Measurements from ENCODE around the gene QTRT2.

QTRT2 gene

GRCh38 chr3:114122027-114122709 is 65.6 kb downstream of the QTRT2 start:
- ChIA-PET POLR2A (ENCODE audit: low non-redundant PET) (no interaction called here), CTCF (no interaction called here)

DNA sequence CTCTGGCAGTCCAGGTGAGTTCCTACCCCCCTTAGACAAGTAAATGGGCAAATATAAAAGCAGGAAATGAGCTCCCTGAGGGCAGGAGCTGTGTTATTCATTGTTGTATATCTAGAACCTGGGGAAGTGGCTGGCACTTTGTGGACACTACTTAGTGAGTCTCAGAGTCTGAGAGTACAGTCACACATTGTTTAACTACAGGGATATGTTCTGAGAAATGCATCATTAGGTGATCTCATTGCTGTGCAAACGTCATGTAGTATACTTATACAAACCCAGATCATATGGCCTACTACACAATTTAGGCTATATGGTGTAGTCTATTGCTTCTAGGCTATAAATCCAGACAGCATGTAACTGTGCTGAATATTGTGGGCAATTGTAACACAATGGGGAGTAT is 69.9 kb downstream of the QTRT2 start:
- DNase-seq (ENCODE audit: low spot score): no peak
- ChIA-PET CTCF (no interaction called here), POLR2A (ENCODE audit: low non-redundant PET) (no interaction called here)
- TF ChIP-seq, protein P1, sequence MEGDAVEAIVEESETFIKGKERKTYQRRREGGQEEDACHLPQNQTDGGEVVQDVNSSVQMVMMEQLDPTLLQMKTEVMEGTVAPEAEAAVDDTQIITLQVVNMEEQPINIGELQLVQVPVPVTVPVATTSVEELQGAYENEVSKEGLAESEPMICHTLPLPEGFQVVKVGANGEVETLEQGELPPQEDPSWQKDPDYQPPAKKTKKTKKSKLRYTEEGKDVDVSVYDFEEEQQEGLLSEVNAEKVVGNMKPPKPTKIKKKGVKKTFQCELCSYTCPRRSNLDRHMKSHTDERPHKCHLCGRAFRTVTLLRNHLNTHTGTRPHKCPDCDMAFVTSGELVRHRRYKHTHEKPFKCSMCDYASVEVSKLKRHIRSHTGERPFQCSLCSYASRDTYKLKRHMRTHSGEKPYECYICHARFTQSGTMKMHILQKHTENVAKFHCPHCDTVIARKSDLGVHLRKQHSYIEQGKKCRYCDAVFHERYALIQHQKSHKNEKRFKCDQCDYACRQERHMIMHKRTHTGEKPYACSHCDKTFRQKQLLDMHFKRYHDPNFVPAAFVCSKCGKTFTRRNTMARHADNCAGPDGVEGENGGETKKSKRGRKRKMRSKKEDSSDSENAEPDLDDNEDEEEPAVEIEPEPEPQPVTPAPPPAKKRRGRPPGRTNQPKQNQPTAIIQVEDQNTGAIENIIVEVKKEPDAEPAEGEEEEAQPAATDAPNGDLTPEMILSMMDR (conservative IDR thresholded peaks at IDR 0.05; ENCODE audit: low read depth): no peak
- H3K27ac ChIP-seq: no peak overlapping the region

More at GRCh38 chr3:114122027-114122709, 65.6 kb downstream of the QTRT2 start:
- H3K27ac ChIP-seq: no peak overlapping the region
- DNase-seq (ENCODE audit: low spot score): no peak
- TF ChIP-seq, protein P1 (conservative IDR thresholded peaks at IDR 0.05; ENCODE audit: low read depth): no peak

DNA sequence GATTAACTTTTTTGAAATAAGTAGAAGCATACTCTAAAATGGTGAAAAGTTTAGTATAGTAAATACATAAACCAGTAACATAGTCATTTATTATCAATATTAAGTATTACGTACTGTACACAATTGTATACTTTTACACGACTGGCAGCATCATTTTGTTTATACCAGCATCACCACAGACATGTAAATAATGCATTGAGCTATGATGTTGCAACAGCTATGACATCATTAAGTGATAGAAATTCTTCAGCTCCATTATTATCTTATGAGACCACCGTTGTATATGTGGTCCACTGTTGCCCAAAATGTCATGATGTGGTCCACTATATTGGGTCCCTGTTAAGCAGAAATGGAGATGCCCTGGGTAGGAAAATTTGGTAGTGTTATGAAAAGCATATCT is 71.0 kb downstream of the QTRT2 start:
- POLR2A ChIA-PET (ENCODE audit: low non-redundant PET): no interaction called here
- no peak for DNase-seq (ENCODE audit: low spot score)
- CTCF ChIA-PET: interaction anchor here (0.5 kb wide), 1 partner anchor 560 kb away, joined by 3 read pairs; no protein-coding TSS in a partner anchor

DNA sequence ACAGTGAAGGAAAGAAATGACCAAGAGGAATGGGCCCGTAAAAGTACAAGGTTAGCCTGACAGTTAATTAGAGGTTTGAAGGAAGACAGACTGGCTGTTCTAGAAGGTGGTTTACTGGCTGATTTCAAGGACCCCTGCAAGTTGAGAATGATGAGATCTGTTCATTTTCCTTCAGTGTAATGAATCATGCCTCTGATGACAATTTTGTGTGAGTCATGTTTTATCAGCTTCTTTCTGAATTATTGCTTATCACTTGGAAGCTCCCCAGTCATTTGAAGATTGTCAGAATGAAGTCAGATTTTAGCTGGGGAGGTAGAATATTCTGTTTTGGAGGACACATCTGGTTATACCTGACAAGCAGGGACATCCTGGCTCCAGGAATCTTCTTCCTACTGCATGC is 71.7 kb downstream of the QTRT2 start:
- TF ChIP-seq, protein P1 (conservative IDR thresholded peaks at IDR 0.05; ENCODE audit: low read depth): no peak
- no peak overlapping the region for H3K27ac ChIP-seq
- no peak for DNase-seq (ENCODE audit: low spot score)
- ChIA-PET POLR2A (ENCODE audit: low non-redundant PET) (no interaction called here), CTCF (no interaction called here)

More for the DNA sequence above, 71.0 kb downstream of the QTRT2 start:
- no peak overlapping the region for H3K27ac ChIP-seq
- TF ChIP-seq, protein P1 (conservative IDR thresholded peaks at IDR 0.05; ENCODE audit: low read depth): no peak

DNA sequence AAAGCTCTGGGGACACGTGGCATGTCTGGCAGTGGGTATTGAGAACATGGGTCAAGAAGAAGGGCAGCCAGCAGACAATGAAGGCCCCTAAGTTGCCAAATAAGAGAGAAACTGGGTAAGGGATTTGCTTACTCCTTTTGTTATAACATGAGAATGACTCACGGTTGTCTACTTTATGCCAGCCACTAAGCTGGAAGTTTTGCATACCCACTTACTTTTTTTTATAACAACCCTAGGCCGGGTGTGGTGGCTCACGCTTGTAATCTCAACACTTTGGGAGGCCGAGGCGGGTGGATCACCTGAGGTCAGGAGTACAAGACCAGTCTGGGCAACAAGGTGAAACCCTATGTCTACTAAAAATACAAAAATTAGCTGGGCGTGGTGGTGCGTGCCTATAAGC is 72.3 kb downstream of the QTRT2 start:
- no peak for DNase-seq (ENCODE audit: low spot score)
- ChIA-PET POLR2A (ENCODE audit: low non-redundant PET) (no interaction called here), CTCF (no interaction called here)
- TF ChIP-seq, protein P1 (conservative IDR thresholded peaks at IDR 0.05; ENCODE audit: low read depth): no peak
- H3K27ac ChIP-seq: no peak overlapping the region

DNA sequence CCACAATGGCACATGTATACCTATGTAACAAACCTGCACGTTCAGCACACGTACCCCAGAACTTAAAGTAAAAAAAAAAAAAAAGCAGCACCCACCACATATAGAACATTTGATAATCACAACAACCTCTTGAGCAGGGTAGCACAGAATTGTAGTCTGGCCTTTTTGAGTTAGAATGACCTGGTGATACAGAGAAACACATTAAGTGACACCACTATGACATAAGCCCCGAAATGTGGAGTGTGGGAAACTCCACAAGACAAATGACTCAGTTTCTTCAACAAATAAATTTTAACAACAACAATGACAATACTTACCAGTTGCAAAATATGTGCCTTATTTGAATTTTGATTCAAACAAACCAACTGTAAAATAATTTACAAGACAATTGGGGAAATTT is 76.0 kb downstream of the QTRT2 start:
- DNase-seq (ENCODE audit: low spot score): no peak
- H3K27ac ChIP-seq: no peak overlapping the region
- TF ChIP-seq, protein P1 (conservative IDR thresholded peaks at IDR 0.05; ENCODE audit: low read depth): no peak
- CTCF ChIA-PET: no interaction called here
- POLR2A ChIA-PET (ENCODE audit: low non-redundant PET): no interaction called here

Data from RWPE1 (cell line).